Activated T-cell treated with anti-CD3 and anti-CD28 coated beads, Interleukin-2, amount 50 U/mL, for 72 hours (primary cell): ENCODE measurements around the gene CSF1. TPM values are rescaled to one million over a fixed set of nuclear protein-coding genes. Genes with fewer than 3 reads are reported as not detected.
"Not testable (repeated sequence)": the region's sequence is repeated elsewhere in the genome, so short reads cannot be mapped to it uniquely, and the experiment has no call there.

Experiments used
- ATAC-seq, 2 donors: fragments of 150-1000 bp; cut with Tn5 transposase; replicated peaks in 1 of 2; 2 replicates each; pipeline ENCODE4 v1.10.0; 2021; ENCODE audit warnings: moderate library complexity in 2 of 2, mild to moderate bottlenecking in 1 of 2
- DNase-seq, 2 donors: peaks; one replicate each; pipeline ENCODE4 v3.0.0; 2021 to 2022; ENCODE audit warnings: mixed read lengths in 1 of 2
- H3K27ac Mint-ChIP-seq: one replicate; pipeline ENCODE4 v1.8.0; 2022; ENCODE audit warnings: mild to moderate bottlenecking, moderate library complexity, mixed read lengths
- H3K27me3 Mint-ChIP-seq: one replicate; pipeline ENCODE4 v1.8.0; 2022; ENCODE audit warnings: low read depth, mixed read lengths
- H3K36me3 Mint-ChIP-seq, 2 donors: one replicate each; pipeline ENCODE4 v1.8.0; 2022; ENCODE audit warnings: mixed read lengths in 2 of 2, mild to moderate bottlenecking in 1 of 2; ENCODE audit not compliant: insufficient read depth in 2 of 2
- H3K4me1 Mint-ChIP-seq: one replicate; pipeline ENCODE4 v1.8.0; 2022; ENCODE audit warnings: low read depth, mixed read lengths
- H3K4me3 Mint-ChIP-seq, 2 donors: one replicate each; pipeline ENCODE4 v1.8.0; 2022; ENCODE audit warnings: mild to moderate bottlenecking in 2 of 2, mixed read lengths in 2 of 2, moderate library complexity in 2 of 2
- H3K9me3 Mint-ChIP-seq, 2 donors: one replicate each; pipeline ENCODE4 v1.8.0; 2022; ENCODE audit warnings: mixed read lengths in 2 of 2
- total RNA-seq, 2 donors: library from RNA; stranded (reverse); gene quantifications; one replicate each; pipeline ENCODE4 v1.2.3, GENCODE V29; 2022

Gene CSF1, protein sequence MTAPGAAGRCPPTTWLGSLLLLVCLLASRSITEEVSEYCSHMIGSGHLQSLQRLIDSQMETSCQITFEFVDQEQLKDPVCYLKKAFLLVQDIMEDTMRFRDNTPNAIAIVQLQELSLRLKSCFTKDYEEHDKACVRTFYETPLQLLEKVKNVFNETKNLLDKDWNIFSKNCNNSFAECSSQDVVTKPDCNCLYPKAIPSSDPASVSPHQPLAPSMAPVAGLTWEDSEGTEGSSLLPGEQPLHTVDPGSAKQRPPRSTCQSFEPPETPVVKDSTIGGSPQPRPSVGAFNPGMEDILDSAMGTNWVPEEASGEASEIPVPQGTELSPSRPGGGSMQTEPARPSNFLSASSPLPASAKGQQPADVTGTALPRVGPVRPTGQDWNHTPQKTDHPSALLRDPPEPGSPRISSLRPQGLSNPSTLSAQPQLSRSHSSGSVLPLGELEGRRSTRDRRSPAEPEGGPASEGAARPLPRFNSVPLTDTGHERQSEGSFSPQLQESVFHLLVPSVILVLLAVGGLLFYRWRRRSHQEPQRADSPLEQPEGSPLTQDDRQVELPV
- total RNA-seq = 10 to 100 TPM; 46.3 to 83.0 TPM

DNA sequence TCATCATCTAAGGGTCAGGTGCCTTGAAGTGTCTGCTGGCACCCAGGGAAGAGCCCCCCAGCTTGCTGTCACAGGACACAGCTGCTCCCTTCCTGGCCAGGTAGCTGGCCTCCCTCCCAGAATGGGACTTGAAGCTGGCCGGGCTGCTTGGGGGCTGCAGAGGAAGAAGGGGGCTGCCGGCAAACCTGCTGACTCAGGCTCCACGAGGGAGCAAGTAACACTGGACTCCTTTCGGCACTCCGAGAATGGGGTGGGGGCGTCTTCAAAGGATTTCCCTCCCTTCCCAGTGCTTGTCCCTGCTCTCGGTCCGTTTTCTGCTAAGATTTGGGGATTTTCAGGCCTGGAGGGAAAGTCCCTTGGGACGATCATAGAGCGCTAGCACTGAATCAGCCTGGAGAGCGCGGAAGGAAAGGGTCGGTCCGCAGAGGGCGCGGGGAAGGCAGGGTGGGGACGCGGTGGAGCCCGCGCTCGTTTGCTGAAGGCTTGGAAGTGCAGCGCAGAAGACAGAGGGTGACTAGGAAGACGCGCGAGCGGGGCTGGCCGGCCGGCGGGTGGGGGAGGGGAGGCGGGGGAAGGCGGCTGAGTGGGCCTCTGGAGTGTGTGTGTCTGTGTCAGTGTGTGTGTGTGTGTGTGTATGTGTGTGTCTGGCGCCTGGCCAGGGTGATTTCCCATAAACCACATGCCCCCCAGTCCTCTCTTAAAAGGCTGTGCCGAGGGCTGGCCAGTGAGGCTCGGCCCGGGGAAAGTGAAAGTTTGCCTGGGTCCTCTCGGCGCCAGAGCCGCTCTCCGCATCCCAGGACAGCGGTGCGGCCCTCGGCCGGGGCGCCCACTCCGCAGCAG lies at the start of gene CSF1:
Gene CSF1 (plus strand): TSS at position 727 of the 840 bp plus-strand sequence. CDS start 175 bp downstream, outside the sequence.
- ATAC-seq = peak; percentile 52 to 55
- DNase-seq = peak; percentile 53 to 78
- Mint-ChIP-seq H3K36me3 (peaks cover 17% of the 10 kb centered on the region in 2 donors), H3K4me3 (peak within 1 kb of the TSS; percentile 95 to 97), H3K27ac (peak within 1 kb of the TSS; percentile 96), H3K27me3 (no peaks in the 10 kb centered on the region), H3K4me1 (peaks cover 85% of the 10 kb centered on the region), H3K9me3 (no peaks in the 10 kb centered on the region)

DNA sequence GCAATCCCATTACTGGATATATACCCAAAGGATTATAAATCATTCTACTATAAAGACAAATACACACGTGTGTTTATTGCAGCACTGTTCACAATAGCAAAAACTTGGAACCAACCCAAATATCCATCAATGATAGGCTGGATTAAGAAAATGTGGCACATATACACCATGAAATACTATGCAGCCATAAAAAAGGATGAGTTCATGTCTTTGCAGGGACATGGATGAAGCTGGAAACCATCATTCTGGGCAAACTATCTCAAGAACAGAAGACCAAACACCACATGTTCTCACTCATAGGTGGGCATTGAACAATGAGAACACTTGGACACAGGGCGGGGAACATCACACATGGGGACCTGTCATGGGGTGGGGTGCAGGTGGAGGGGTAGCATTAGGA lies 49.0 kb upstream of the CSF1 start:
- not testable (repeated sequence) for H3K27me3 Mint-ChIP-seq

DNA sequence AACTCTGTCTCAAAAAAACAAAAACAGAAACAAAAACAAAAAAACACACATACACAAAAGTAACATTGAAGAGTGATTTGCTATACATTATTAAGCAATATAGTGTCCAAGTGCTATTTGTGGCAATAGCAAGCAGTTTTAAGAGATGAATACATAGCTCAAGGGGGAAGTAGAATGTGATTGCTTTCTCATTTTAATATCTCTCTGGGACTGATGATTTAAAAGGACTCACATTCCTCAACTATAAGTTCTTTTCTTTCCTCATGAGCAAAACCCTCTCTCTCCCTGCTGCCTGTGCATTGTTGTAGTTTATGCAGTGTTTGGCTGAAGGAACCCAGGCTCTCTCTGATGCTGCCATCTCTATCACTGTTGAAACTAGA lies 47.0 kb upstream of the CSF1 start:
- Mint-ChIP-seq H3K9me3 (peaks cover 5 to 12% of the 10 kb centered on the region in 2 donors), H3K27me3 (no peaks in the 10 kb centered on the region), H3K36me3 (peaks cover 6 to 10% of the 10 kb centered on the region in 2 donors), H3K4me3 (no peak overlapping the region), H3K27ac (no peak overlapping the region), H3K4me1 (peaks cover 15% of the 10 kb centered on the region)
- DNase-seq = no peak
- ATAC-seq = no peak

More for the DNA sequence above, 49.0 kb upstream of the CSF1 start:
- H3K9me3 Mint-ChIP-seq = peaks cover 8 to 15% of the 10 kb centered on the region in 2 donors
- H3K4me3 Mint-ChIP-seq, ATAC-seq, H3K27ac Mint-ChIP-seq, DNase-seq: not testable (repeated sequence)
- peaks cover 6 to 11% of the 10 kb centered on the region in 2 donors for H3K36me3 Mint-ChIP-seq
- peaks cover 15% of the 10 kb centered on the region for H3K4me1 Mint-ChIP-seq

DNA sequence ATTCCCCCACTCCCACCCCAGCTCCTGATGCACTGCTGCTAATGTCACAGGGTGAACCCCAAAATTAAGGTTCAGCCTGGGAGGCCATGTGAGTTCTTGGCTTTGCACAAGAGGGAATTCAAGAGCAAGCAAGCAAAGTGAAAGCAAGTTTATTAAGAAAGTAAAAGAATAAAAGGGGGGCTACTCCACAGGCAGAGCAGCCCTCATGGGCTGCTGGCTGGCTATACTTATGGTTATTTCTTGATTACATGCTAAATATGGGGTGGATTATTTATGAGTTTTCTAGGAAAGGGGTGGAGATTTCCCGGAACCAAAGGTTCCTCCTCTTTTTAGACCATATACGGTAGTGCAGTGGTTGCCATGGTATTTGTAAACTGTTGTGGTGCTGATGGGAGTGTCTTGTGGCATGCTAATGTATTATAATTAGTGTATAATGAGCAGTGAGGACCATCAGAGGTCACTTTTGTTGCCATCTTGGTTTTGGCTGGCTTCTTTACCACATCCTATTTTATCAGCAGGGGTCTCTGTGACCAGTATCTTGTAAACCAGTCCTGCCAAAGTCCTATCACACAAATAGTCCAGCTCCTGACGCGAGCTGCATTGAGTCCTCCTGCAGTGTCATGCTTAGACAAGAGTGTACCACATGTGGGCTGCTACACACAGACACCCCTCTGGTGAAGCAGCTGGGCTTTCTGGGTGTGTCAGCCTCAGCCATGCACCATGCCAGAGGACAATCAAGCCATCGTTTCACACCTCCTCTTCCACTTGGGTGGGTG lies 46.4 kb upstream of the CSF1 start:
- DNase-seq = no peak
- Mint-ChIP-seq H3K36me3 (peaks cover 6 to 9% of the 10 kb centered on the region in 2 donors), H3K4me1 (peaks cover 12% of the 10 kb centered on the region)

DNA sequence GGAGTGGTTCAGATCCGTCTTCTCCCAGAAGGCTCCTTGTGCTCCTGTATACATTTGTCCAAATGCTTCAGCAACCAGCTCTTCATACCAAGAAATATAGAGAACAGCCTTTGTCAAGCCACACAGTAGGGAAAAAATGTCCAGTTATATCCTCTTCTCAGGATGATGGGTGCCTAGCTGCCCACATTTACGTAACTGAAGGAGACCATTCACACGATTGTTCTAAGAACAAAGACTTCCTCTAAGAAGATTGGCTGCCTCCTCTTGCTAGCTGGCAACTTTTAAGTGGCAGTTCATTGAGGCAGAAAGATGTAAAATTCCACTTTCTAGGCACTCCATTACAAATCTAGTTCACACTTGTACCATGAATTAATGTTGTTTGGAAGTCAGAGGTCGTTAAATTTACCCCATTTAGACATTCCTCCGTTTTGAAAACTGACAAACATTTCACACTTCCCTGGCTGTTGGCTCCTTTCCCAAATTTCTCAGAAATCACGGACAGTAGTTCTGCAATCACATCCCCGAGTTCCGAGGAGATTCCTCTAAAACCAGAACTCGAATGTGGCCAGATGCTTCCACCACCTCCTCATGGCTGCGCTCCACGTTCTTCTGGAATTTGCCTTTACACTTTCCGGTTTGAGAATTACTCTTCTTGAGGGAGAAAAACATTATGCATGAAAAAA lies 45.6 kb upstream of the CSF1 start:
- no peaks in the 10 kb centered on the region for H3K27me3 Mint-ChIP-seq
- H3K4me3 Mint-ChIP-seq = no peak overlapping the region
- no peak for ATAC-seq
- peaks cover 4 to 10% of the 10 kb centered on the region in 2 donors for H3K9me3 Mint-ChIP-seq
- H3K4me1 Mint-ChIP-seq = peaks cover 7% of the 10 kb centered on the region
- no peak for DNase-seq
- no peak overlapping the region for H3K27ac Mint-ChIP-seq
- H3K36me3 Mint-ChIP-seq = peaks cover 3 to 5% of the 10 kb centered on the region in 2 donors

More for the DNA sequence above, 46.4 kb upstream of the CSF1 start:
- H3K4me3 Mint-ChIP-seq = no peak overlapping the region
- H3K27me3 Mint-ChIP-seq = no peaks in the 10 kb centered on the region
- peak; percentile 28 to 36 for ATAC-seq
- H3K27ac Mint-ChIP-seq = no peak overlapping the region
- H3K9me3 Mint-ChIP-seq = peaks cover 5 to 12% of the 10 kb centered on the region in 2 donors

DNA sequence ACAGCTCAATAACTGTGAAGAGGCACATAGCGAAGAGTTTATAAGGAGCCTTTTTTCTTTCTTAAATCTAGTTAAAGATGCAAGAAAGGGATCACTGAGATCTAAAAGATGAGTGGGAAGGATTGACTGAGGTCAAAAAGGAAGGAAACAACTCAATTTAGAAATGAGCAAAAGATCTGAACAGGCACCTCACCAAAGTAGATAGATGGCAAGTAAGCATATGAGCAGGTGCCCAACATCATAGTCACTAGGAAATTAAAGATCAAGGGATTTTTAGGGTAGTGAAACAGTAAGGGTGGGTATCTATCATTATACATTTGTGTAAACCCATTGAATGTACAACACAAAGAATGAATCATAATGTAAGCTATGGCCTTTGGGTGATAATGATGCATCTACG lies 44.6 kb upstream of the CSF1 start:
- H3K4me1 Mint-ChIP-seq = peaks cover 7% of the 10 kb centered on the region
- H3K4me3 Mint-ChIP-seq = no peak overlapping the region
- DNase-seq (no peak), ATAC-seq (peak in 1 of 2 donors; percentile 15)
- peaks cover 0 to 2% of the 10 kb centered on the region in 2 donors for H3K36me3 Mint-ChIP-seq
- peaks cover 4 to 5% of the 10 kb centered on the region in 2 donors for H3K9me3 Mint-ChIP-seq
- no peaks in the 10 kb centered on the region for H3K27me3 Mint-ChIP-seq
- H3K27ac Mint-ChIP-seq = no peak overlapping the region

DNA sequence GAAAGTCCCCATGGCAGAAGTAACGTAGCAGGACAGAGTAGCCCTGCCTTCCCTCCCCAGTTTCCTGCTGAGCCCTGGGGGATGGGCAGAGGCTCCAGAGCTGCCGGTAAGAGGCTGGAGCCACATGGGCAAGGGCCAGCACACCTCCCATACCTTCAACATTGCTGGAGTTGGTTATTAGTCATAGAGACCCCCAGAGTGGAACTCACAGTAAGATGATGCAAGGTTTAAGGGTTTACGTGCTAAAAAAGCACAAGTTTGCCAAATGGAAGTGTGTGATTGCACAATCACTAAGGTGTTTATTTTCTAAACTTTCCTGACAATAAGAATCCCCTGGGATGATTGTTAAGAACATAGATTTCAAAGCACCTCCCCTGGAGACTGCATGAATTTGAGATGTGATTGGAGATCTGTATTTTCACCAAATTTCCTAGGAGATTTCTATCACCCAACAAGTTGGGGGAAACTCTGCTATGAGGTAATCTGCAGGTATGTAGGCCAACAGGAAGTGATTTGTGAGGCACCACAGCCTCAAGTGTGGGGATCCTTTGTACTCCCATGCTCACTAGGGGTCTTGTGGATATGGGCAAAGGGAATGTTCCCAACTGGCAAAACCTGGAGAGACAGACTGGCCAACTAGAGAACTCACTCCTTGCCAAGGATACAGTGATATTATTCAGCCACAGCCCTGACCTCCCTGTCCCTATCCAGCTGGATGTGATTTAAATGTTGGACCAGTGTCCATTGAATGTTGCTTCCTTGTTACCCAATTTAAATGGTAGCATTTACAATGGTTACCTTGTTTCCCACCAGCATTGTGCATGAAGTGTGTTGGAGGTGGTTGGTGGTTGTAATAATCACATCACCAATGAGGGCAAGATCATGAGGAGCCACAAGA lies 37.1 kb upstream of the CSF1 start:
- DNase-seq = no peak
- Mint-ChIP-seq H3K4me3 (no peak overlapping the region), H3K9me3 (no peaks in the 10 kb centered on the region), H3K27ac (no peak overlapping the region), H3K27me3 (no peaks in the 10 kb centered on the region), H3K36me3 (no peaks in the 10 kb centered on the region), H3K4me1 (no peaks in the 10 kb centered on the region)
- ATAC-seq = no peak

DNA sequence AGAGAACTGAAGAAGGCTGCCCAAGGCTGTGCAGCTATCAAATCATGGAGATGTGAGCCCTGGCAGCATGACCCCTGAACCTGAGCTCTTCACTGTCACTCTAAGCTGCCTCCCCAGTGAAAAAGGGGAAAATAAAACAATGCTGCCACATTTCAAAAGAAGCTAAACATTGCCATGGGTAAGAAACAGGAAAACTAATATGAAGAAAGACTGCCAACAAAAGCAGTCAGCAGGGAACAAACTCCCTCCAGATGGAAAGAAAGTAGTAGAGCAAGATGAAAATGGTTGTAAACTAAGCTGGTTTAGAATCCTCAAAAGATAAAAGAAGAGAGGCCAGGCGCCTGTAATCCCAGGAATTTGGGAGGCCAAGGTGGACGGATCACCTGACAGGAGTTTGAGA lies 36.2 kb upstream of the CSF1 start:
- Mint-ChIP-seq H3K9me3 (no peaks in the 10 kb centered on the region), H3K27me3 (no peaks in the 10 kb centered on the region), H3K4me1 (no peaks in the 10 kb centered on the region), H3K36me3 (no peaks in the 10 kb centered on the region), H3K27ac (no peak overlapping the region), H3K4me3 (no peak overlapping the region)
- DNase-seq = no peak
- ATAC-seq = no peak

DNA sequence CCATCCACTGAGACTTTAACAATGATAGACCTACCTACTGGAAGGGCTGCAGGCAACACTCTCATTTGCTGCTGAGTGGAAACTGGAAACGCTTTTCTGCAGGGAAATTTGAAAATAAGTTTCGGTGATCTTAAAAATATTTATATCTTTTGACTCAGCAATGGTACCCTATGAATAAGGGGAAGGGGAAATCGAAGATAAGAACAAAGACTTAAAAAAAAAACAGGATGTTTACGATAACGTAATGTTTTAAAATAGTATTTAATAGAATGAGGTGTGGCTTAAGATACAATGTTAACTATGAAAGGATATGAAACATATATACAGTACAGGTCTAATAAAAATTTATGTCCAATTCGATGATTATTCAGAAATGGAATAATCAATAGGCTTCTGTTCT lies 34.8 kb upstream of the CSF1 start:
- no peak overlapping the region for H3K4me3 Mint-ChIP-seq
- peaks cover 3% of the 10 kb centered on the region for H3K4me1 Mint-ChIP-seq
- no peaks in the 10 kb centered on the region for H3K9me3 Mint-ChIP-seq
- DNase-seq (no peak), ATAC-seq (no peak)
- no peaks in the 10 kb centered on the region for H3K27me3 Mint-ChIP-seq
- H3K36me3 Mint-ChIP-seq = no peaks in the 10 kb centered on the region
- H3K27ac Mint-ChIP-seq = no peak overlapping the region

DNA sequence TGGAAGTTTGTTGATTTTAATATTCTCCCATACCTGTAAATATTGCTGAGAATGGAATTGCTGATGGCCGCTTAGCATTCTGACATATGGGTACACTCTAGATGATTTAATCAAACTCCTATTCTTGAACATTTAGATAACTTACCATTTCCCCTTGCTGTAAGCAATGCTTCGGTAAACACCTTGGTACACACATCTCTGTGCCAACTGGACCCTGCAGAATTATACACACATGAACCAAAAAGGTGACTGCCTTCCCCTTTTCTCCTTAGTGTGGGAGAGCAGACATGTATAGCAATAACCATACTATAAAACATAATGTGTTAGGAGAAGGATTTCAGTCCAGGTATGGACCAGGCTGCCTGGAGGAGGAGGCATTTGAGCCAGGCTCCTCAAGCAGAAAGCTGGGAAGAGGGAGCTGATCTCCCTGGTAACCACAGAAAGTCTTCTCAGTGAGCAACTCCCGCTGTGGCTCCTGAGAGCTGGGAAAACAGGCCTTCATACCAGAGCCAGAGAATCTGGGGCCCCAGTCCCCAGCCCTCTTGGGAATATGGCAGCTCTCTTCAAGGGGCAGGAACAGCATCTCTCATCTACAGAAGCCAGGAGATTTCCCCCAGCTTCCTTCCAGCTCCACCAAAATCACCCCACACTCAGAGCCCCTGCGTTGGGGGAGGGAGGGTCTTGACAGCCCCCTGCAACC lies 33.9 kb upstream of the CSF1 start:
- ATAC-seq (no peak), DNase-seq (no peak)
- no peak overlapping the region for H3K27ac Mint-ChIP-seq
- no peaks in the 10 kb centered on the region for H3K27me3 Mint-ChIP-seq
- H3K9me3 Mint-ChIP-seq = no peaks in the 10 kb centered on the region
- no peak overlapping the region for H3K4me3 Mint-ChIP-seq
- H3K4me1 Mint-ChIP-seq = peaks cover 9% of the 10 kb centered on the region
- no peaks in the 10 kb centered on the region for H3K36me3 Mint-ChIP-seq

DNA sequence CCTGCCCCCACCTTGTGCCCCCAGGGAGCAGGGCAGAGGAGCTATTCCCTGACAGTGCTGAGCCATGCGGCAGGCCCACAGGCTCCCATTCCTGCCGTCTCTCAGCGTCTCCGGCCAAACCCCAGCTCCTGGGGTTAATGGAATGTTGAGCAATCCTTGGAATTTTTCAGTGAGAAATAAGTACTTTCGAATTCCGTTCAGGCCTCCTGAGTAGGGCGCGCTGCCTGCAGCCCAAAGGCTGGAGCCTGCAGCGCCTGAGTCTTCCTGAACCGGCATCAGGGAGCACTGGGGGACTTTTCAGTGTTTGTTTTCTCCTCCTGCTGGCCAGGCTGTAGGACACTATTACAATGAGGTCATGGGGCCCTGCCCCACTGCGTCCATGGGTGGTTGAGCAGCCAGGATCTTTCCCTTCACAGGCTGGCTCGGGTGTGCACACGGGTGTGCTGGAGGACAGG lies 33.3 kb upstream of the CSF1 start:
- H3K36me3 Mint-ChIP-seq = no peaks in the 10 kb centered on the region
- H3K27me3 Mint-ChIP-seq = no peaks in the 10 kb centered on the region
- no peak overlapping the region for H3K4me3 Mint-ChIP-seq
- H3K9me3 Mint-ChIP-seq = no peaks in the 10 kb centered on the region
- DNase-seq = no peak
- no peak overlapping the region for H3K27ac Mint-ChIP-seq
- no peak for ATAC-seq
- peaks cover 9% of the 10 kb centered on the region for H3K4me1 Mint-ChIP-seq
